ENCODE measurements around the gene SAMD15.

SAMD15 gene

GRCh38 chr14:77436042-77436441 lies 58.9 kb downstream of the SAMD15 start:
- no peak for TF ChIP-seq MAX (IDR thresholded peaks at IDR 0.05)
- TF ChIP-seq EP300 (IDR thresholded peaks at IDR 0.05; ENCODE audit: borderline replicate concordance) = no peak
- TF ChIP-seq NFIC (IDR thresholded peaks at IDR 0.05) = no peak
- TF ChIP-seq TEAD4 (IDR thresholded peaks at IDR 0.05) = no peak
- TF ChIP-seq FOXM1 (IDR thresholded peaks at IDR 0.05; ENCODE audit: borderline replicate concordance, low read depth) = no peak
- TF ChIP-seq REST (IDR thresholded peaks at IDR 0.05; ENCODE audit: low read depth) = no peak
- no peak for TF ChIP-seq TAF1 (IDR thresholded peaks at IDR 0.05; ENCODE audit: low read depth)
- no peak for TF ChIP-seq YY1 (IDR thresholded peaks at IDR 0.05; ENCODE audit: low read depth)
- no peak for TF ChIP-seq RAD21 (IDR thresholded peaks at IDR 0.05; ENCODE audit: low read depth)

- TF ChIP-seq TEAD4 (IDR thresholded peaks at IDR 0.05) (no peak), EP300 (IDR thresholded peaks at IDR 0.05; ENCODE audit: borderline replicate concordance) (no peak), CEBPB (IDR thresholded peaks at IDR 0.05) (no peak), ZBTB7A (IDR thresholded peaks at IDR 0.05; ENCODE audit: low read depth) (no peak), CREB1 (IDR thresholded peaks at IDR 0.05; ENCODE audit: low read depth) (no peak), NFIC (IDR thresholded peaks at IDR 0.05) (no peak), YY1 (IDR thresholded peaks at IDR 0.05; ENCODE audit: low read depth) (no peak)
Observed at GRCh38 chr14:77438596-77438995, 61.4 kb downstream of the SAMD15 start.

- TF ChIP-seq EGR1 (IDR thresholded peaks at IDR 0.05) (no peak), YY1 (IDR thresholded peaks at IDR 0.05; ENCODE audit: low read depth) (no peak)
Observed at GRCh38 chr14:77439861-77440260, 62.7 kb downstream of the SAMD15 start.

All from Ishikawa (cell line).